Measurements from ENCODE around the gene MYL3.

Gene MYL3

DNA sequence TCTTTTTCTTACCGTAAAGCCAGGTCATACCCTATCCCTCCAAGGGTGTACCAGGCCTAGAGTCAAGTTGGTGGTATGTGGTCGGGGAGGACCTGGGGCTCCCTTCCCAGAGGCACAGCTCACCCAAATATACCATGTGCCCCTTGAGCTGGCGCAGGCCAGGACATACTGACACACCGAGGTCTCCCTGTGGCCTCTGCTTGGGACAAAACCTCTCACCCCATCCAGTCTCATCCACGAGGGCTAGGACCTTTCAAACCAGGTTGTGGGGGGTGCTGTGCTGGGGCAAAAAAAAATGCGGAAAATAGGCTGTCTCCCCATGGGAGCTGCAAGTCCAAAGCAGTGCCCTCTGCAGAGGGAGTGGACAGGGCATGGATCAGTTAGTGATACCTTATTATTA, 37.1 kb upstream of the MYL3 start:
- TF ChIP-seq, protein P1, sequence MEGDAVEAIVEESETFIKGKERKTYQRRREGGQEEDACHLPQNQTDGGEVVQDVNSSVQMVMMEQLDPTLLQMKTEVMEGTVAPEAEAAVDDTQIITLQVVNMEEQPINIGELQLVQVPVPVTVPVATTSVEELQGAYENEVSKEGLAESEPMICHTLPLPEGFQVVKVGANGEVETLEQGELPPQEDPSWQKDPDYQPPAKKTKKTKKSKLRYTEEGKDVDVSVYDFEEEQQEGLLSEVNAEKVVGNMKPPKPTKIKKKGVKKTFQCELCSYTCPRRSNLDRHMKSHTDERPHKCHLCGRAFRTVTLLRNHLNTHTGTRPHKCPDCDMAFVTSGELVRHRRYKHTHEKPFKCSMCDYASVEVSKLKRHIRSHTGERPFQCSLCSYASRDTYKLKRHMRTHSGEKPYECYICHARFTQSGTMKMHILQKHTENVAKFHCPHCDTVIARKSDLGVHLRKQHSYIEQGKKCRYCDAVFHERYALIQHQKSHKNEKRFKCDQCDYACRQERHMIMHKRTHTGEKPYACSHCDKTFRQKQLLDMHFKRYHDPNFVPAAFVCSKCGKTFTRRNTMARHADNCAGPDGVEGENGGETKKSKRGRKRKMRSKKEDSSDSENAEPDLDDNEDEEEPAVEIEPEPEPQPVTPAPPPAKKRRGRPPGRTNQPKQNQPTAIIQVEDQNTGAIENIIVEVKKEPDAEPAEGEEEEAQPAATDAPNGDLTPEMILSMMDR (IDR thresholded peaks at IDR 0.05; ENCODE audit: insufficient read depth, low read length, missing control alignments): no peak
- CTCF ChIA-PET: interaction anchor here (1.7 to 13.0 kb wide), 5 partner anchors 9 to 198 kb away, joined by 5 to 161 read pairs (median 19); no protein-coding TSS in a partner anchor
- H3K4me3 ChIP-seq (ENCODE audit: low read depth, low read length): no peak overlapping the region
- POLR2A ChIA-PET: no interaction called here
- DNase-seq (ENCODE audit: low read depth, low spot score): no peak

DNA sequence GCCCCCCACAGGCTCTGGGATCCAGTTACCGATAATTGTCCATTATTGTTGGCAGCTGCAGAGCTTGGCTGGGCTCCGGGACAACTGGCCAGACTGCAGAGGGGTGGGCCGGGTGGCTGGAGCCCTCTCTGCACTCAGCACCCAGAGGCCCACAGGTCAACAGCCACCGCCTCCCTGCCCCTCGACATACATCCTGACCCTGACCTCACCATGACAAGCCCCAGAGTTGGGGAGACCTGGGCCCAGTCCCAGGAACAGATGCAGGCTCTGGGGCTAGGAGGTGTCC, 36.7 kb upstream of the MYL3 start:
- TF ChIP-seq, protein P1 (IDR thresholded peaks at IDR 0.05; ENCODE audit: insufficient read depth, low read length, missing control alignments): no peak
- DNase-seq (ENCODE audit: low read depth, low spot score): no peak
- POLR2A ChIA-PET: no interaction called here
- H3K4me3 ChIP-seq (ENCODE audit: low read depth, low read length): no peak overlapping the region
- CTCF ChIA-PET: interaction anchor here (1.7 to 13.0 kb wide), 4 partner anchors 9 to 197 kb away, joined by 5 to 161 read pairs (median 17); no protein-coding TSS in a partner anchor

DNA sequence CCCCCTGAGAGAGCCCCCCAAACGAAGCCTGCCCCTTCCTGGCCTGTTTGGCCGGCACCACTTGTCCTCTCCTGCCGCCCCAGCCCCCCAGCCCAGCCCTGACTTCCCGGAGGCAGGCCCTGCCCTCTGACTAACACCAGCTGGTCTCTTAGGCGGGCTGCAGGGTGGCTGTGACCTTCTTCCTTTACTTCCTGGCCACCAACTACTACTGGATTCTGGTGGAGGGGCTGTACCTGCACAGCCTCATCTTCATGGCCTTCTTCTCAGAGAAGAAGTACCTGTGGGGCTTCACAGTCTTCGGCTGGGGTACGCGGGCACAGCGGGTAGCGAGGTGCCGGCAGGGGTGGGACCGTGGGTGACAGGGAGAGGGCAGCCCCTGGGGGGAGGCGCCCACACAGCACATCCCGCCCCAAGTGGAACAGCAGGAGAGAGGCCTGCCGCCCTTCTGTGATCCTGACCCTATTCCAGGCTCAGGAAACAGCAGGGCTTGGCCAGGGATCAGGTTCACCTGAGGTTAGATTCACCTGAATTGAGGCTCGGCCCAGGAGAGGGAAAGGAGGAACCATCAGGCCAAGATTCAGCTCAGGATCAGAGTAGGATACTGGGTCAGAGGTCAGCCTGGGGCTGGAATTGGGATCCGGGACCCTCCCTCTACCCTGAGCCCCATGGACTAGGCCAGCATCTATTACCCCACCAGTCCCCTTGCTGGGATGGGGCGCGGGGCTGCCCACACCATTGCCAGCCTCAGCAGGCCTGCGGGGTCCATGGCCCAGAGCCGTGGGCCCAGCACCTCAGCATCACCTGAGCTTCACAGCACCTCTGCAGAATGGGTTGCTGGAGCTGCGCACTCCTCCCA, 36.1 kb upstream of the MYL3 start:
- TF ChIP-seq, protein P1 (IDR thresholded peaks at IDR 0.05; ENCODE audit: insufficient read depth, low read length, missing control alignments): no peak
- H3K4me3 ChIP-seq (ENCODE audit: low read depth, low read length): no peak overlapping the region
- ChIA-PET POLR2A (no interaction called here), CTCF (interaction anchor here (0.7 to 13.0 kb wide), 6 partner anchors 10 to 203 kb away, joined by 3 to 161 read pairs (median 11); no protein-coding TSS in a partner anchor)
- no peak for DNase-seq (ENCODE audit: low read depth, low spot score)

DNA sequence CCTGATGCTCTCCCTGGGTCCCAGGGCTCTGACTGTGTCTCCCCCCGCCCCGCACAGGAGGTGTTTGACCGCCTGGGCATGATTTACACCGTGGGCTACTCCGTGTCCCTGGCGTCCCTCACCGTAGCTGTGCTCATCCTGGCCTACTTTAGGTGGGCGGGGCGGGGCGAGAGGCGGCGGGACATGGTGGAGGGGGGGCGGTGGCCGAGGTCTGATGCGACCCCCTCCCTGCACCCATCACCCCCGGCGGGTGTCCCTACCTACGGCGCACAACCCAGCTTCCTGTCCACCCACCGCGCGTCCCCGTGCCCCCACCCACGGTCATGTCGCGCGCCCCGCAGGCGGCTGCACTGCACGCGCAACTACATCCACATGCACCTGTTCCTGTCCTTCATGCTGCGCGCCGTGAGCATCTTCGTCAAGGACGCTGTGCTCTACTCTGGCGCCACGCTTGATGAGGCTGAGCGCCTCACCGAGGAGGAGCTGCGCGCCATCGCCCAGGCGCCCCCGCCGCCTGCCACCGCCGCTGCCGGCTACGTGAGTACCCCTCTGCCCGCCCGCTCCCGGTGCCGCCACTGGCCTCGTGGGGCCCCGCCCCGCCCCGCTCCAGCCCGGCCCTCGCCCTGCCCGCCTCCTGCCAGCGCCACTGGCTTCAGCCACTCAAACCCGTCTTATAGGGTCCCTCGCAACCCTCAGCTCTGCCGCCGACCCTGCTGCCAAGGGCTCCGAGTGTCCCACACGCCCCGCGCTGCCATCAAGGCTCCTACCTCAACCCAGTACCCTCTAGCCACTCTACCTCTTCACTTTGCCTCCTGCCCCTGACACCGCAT, 35.3 kb upstream of the MYL3 start:
- CTCF ChIA-PET: interaction anchor here (0.7 to 13.0 kb wide), 7 partner anchors 11 to 202 kb away, joined by 3 to 161 read pairs (median 5); no protein-coding TSS in a partner anchor
- TF ChIP-seq, protein P1 (IDR thresholded peaks at IDR 0.05; ENCODE audit: insufficient read depth, low read length, missing control alignments): no peak
- H3K4me3 ChIP-seq (ENCODE audit: low read depth, low read length): no peak overlapping the region
- DNase-seq (ENCODE audit: low read depth, low spot score): no peak
- POLR2A ChIA-PET: no interaction called here

GRCh38 chr3:46897829-46898320, 34.6 kb upstream of the MYL3 start:
- DNase-seq (ENCODE audit: low read depth, low spot score): no peak
- TF ChIP-seq, protein P1 (IDR thresholded peaks at IDR 0.05; ENCODE audit: insufficient read depth, low read length, missing control alignments): no peak
- H3K4me3 ChIP-seq (ENCODE audit: low read depth, low read length): no peak overlapping the region
- ChIA-PET POLR2A (no interaction called here), CTCF (interaction anchor here (1.3 to 13.0 kb wide), 5 partner anchors 11 to 190 kb away, joined by 4 to 161 read pairs (median 15); no protein-coding TSS in a partner anchor)

Data from AG04449 (cell line).